Sigmoid colon (tissue), 7 donors: ENCODE measurements around the gene PDZRN3. TPM values are rescaled to one million over a fixed set of nuclear protein-coding genes. Genes with fewer than 3 reads are reported as not detected.
A peak's percentile ranks its signal among the peaks of the same experiment; 100 is the strongest.

Experiments used
- DNase-seq: peaks from one replicate; pipeline ENCODE4 v3.0.0-alpha.2; 2019
- H3K27ac ChIP-seq, 4 donors: fragments of 200-600 bp; sonication (generic); one replicate each; pipeline ENCODE4 v1.5.1; 2016 to 2019; ENCODE audit warnings: mild to moderate bottlenecking in 1 of 4
- H3K27me3 ChIP-seq, 3 donors: fragments of 200-600 bp; sonication (generic); one replicate each; pipeline ENCODE4 v1.5.1; 2019; ENCODE audit warnings: mild to moderate bottlenecking in 1 of 3
- H3K36me3 ChIP-seq, 4 donors: fragments of 200-600 bp; sonication (generic); one replicate each; pipeline ENCODE4 v1.5.1; 2016 to 2019
- H3K4me1 ChIP-seq, 4 donors: fragments of 200-600 bp; sonication (generic); one replicate each; pipeline ENCODE4 v1.5.1; 2017 to 2019
- H3K4me3 ChIP-seq, 4 donors: fragments of 200-600 bp; sonication (generic); one replicate each; pipeline ENCODE4 v1.5.1; 2017 to 2019; ENCODE audit warnings: mild to moderate bottlenecking in 2 of 4, moderate library complexity in 1 of 4
- H3K9me3 ChIP-seq, 4 donors: fragments of 200-600 bp in 3 of 4; sonication (generic) in 3 of 4; one replicate each; pipeline versions ENCODE4 v1.5.1 to v1.6.1; 2013 to 2019
- CTCF ChIP-seq, 4 experiments: fragments of 450-650 bp in 3 of 4; fragments of 200-600 bp in 1 of 4; IDR thresholded peaks; one replicate each; pipeline ENCODE4 v1.5.1; 2016 to 2019; ENCODE audit warnings: antibody characterized with exemption in 4 of 4, mild to moderate bottlenecking in 3 of 4, moderate library complexity in 2 of 4
- EP300 ChIP-seq, 4 donors: sonication (generic); formaldehyde crosslinking; IDR thresholded peaks; one replicate each; pipeline ENCODE4 v1.6.1; 2017; ENCODE audit warnings: antibody characterized with exemption in 4 of 4
- POLR2A ChIP-seq, 2 donors: fragments of 450-650 bp; IDR thresholded peaks; one replicate each; pipeline ENCODE4 v1.6.1; 2016; ENCODE audit warnings: antibody characterized with exemption in 2 of 2, mild to moderate bottlenecking in 2 of 2, moderate library complexity in 2 of 2
- POLR2AphosphoS5 ChIP-seq, 4 donors: sonication (generic); formaldehyde crosslinking; IDR thresholded peaks; one replicate each; pipeline ENCODE4 v1.6.1; 2017; ENCODE audit warnings: antibody characterized with exemption in 4 of 4
- WGBS, 2 donors: extraction: QIAGEN DNeasy Blood & Tissue Kit; methylation state at CpG; one replicate each; pipeline ENCODE4 v1.1.7; 2013; 5-methylcytosine and 5-hydroxymethylcytosine counted together
- intact Hi-C: fragments of 100-400 bp; cut with DNase I; formaldehyde crosslinking; loops from one replicate; pipeline ENCODE4 v1.15.1; 2023
- polyA plus RNA-seq, 3 donors: library from polyadenylated mRNA; stranded (reverse); fragments of 200-250 nt; gene quantifications; one replicate each; pipeline ENCODE4 v1.2.3, GENCODE V29; 2013
- total RNA-seq, 4 donors: library from RNA; depleted of rRNA; stranded (reverse); fragments of >200 nt; gene quantifications; one replicate each; pipeline ENCODE4 v1.1.0, GENCODE V29; 2016
- donor health status: healthy with polysubstance abuse.
- donor health status: Bipolar disorder and iron deficiency.
- donor health status: healthy.

PDZRN3 gene
- total and polyA plus RNA-seq, 7 donors: 7.2 to 209 (median 172) TPM

GRCh38 chr3:73550032-73550431 is 74.7 kb downstream of the PDZRN3 start:
- DNase-seq: no peak
- Histone ChIP-seq H3K9me3 (no peaks in the 10 kb centered on the region), H3K4me3 (no peak overlapping the region), H3K4me1 (peaks cover 0 to 87% (median 68%) of the 10 kb centered on the region in 4 donors), H3K36me3 (no peaks in the 10 kb centered on the region), H3K27ac (peak overlapping the region; percentile 7 to 90 (median 77)), H3K27me3 (no peaks in the 10 kb centered on the region)
- 74 to 90% methylated on average over 7 of the region's 7 CpGs for WGBS, 2 donors
- intact Hi-C loops: no loop called here
- TF ChIP-seq POLR2AphosphoS5 (IDR thresholded peaks at IDR 0.05) (no peak), EP300 (IDR thresholded peaks at IDR 0.05) (no peak), POLR2A (IDR thresholded peaks at IDR 0.05) (no peak), CTCF (IDR thresholded peaks at IDR 0.05) (no peak)

GRCh38 chr3:73549051-73549600 is 75.6 kb downstream of the PDZRN3 start:
- intact Hi-C loops: no loop called here
- H3K27ac ChIP-seq: peak overlapping the region; percentile 7 to 90 (median 77)
- DNase-seq: no peak
- H3K4me3 ChIP-seq: no peak overlapping the region
- peaks cover 0 to 88% (median 69%) of the 10 kb centered on the region in 4 donors for H3K4me1 ChIP-seq
- no peaks in the 10 kb centered on the region for H3K36me3 ChIP-seq
- WGBS, 2 donors: 74 to 83% methylated on average over 9 of the region's 9 CpGs
- H3K9me3 ChIP-seq: no peaks in the 10 kb centered on the region
- TF ChIP-seq POLR2A (IDR thresholded peaks at IDR 0.05) (no peak), EP300 (IDR thresholded peaks at IDR 0.05) (no peak), POLR2AphosphoS5 (IDR thresholded peaks at IDR 0.05) (no peak), CTCF (IDR thresholded peaks at IDR 0.05) (no peak)
- no peaks in the 10 kb centered on the region for H3K27me3 ChIP-seq

- intact Hi-C loops: no loop called here
- Histone ChIP-seq H3K36me3 (no peaks in the 10 kb centered on the region), H3K27ac (peak overlapping the region; percentile 67 to 90 (median 77)), H3K9me3 (no peaks in the 10 kb centered on the region), H3K4me3 (no peak overlapping the region), H3K4me1 (peaks cover 0 to 95% (median 76%) of the 10 kb centered on the region in 4 donors), H3K27me3 (no peaks in the 10 kb centered on the region)
- DNase-seq: no peak
- WGBS, 2 donors: 73 to 82% methylated on average over 3 of the region's 3 CpGs
- TF ChIP-seq EP300 (IDR thresholded peaks at IDR 0.05) (no peak), POLR2AphosphoS5 (IDR thresholded peaks at IDR 0.05) (no peak), POLR2A (IDR thresholded peaks at IDR 0.05) (no peak), CTCF (IDR thresholded peaks at IDR 0.05) (no peak)
Observed at GRCh38 chr3:73548436-73548835, 76.3 kb downstream of the PDZRN3 start.

- Histone ChIP-seq H3K4me3 (no peak overlapping the region), H3K9me3 (no peaks in the 10 kb centered on the region), H3K27me3 (no peaks in the 10 kb centered on the region), H3K4me1 (peaks cover 0 to 99% (median 82%) of the 10 kb centered on the region in 4 donors), H3K36me3 (no peaks in the 10 kb centered on the region), H3K27ac (peak overlapping the region; percentile 67 to 90 (median 77))
- 60 to 63% methylated on average over 11 of the region's 11 CpGs for whole genome bisulfite sequencing, 2 donors
- TF ChIP-seq POLR2A (IDR thresholded peaks at IDR 0.05) (no peak), POLR2AphosphoS5 (IDR thresholded peaks at IDR 0.05) (peak in 1 of 4 donors; percentile 15), EP300 (IDR thresholded peaks at IDR 0.05) (no peak)
- intact Hi-C loops: no loop called here
- DNase-seq: no peak
Observed at GRCh38 chr3:73547427-73548248, 77.1 kb downstream of the PDZRN3 start.

GRCh38 chr3:73546961-73547360 is 77.8 kb downstream of the PDZRN3 start:
- no peak overlapping the region for H3K4me3 ChIP-seq
- peak overlapping the region; percentile 67 to 90 (median 77) for H3K27ac ChIP-seq
- no peaks in the 10 kb centered on the region for H3K27me3 ChIP-seq
- no peak for DNase-seq
- no peaks in the 10 kb centered on the region for H3K9me3 ChIP-seq
- intact Hi-C loops: no loop called here
- no peaks in the 10 kb centered on the region for H3K36me3 ChIP-seq
- TF ChIP-seq CTCF (IDR thresholded peaks at IDR 0.05) (no peak), POLR2A (IDR thresholded peaks at IDR 0.05) (no peak), POLR2AphosphoS5 (IDR thresholded peaks at IDR 0.05) (peak in 2 of 4 donors; percentile 39 to 54), EP300 (IDR thresholded peaks at IDR 0.05) (no peak)
- peaks cover 0 to 99% (median 83%) of the 10 kb centered on the region in 4 donors for H3K4me1 ChIP-seq
- WGBS, 2 donors: 80 to 84% methylated on average over 3 of the region's 3 CpGs
